ENCODE results near the gene CDK19.

DNA sequence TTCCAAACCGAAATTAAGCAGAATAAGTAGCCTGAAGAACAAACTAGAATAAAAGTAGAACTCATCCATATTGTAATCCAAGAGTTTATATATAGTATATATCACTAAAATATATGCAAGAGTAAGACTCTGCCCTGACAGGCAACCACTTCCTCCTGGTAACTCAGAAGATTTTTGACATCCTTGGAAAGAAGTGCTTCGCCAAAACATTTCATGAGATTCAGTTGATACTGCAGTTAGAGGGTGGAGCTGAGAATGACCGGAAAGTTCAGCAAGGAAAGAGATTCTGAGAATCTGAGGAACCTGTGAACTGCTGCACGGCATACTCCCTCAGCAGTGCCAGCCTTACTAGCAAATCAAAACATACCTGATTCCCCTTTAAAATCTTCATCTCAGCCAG, 79.6 kb downstream of the CDK19 start:
- TF ChIP-seq NFRKB (IDR thresholded peaks at IDR 0.05), result no peak
- TF ChIP-seq SUZ12 (IDR thresholded peaks at IDR 0.05), result no peak
- no peak for TF ChIP-seq SP1 (IDR thresholded peaks at IDR 0.05)
- no peak for TF ChIP-seq ELF4 (IDR thresholded peaks at IDR 0.05)
- TF ChIP-seq ZNF384 (IDR thresholded peaks at IDR 0.05), result no peak
- no peak for TF ChIP-seq LEF1 (IDR thresholded peaks at IDR 0.05; ENCODE audit: borderline replicate concordance)
- no peak for TF ChIP-seq HDGF (IDR thresholded peaks at IDR 0.05; ENCODE audit: borderline replicate concordance)
- no peak for TF ChIP-seq FOXM1 (IDR thresholded peaks at IDR 0.05; ENCODE audit: borderline replicate concordance)
- TF ChIP-seq CTBP1 (IDR thresholded peaks at IDR 0.05; ENCODE audit: borderline replicate concordance), result no peak

All from HEK293T (cell line).